Activated CD4-positive, alpha-beta T cell treated with anti-CD3 and anti-CD28 coated beads, Interleukin-2, amount 50 U/mL, for 48 hours (primary cell): ENCODE data around the gene CNOT2.
"Not testable (repeated sequence)": the region's sequence is repeated elsewhere in the genome, so short reads cannot be mapped to it uniquely, and the experiment has no call there.

Experiments used
- DNase-seq, 2 experiments: peaks; one replicate each; pipeline ENCODE4 v3.0.0-alpha.2; 2020

The CNOT2 gene

DNA sequence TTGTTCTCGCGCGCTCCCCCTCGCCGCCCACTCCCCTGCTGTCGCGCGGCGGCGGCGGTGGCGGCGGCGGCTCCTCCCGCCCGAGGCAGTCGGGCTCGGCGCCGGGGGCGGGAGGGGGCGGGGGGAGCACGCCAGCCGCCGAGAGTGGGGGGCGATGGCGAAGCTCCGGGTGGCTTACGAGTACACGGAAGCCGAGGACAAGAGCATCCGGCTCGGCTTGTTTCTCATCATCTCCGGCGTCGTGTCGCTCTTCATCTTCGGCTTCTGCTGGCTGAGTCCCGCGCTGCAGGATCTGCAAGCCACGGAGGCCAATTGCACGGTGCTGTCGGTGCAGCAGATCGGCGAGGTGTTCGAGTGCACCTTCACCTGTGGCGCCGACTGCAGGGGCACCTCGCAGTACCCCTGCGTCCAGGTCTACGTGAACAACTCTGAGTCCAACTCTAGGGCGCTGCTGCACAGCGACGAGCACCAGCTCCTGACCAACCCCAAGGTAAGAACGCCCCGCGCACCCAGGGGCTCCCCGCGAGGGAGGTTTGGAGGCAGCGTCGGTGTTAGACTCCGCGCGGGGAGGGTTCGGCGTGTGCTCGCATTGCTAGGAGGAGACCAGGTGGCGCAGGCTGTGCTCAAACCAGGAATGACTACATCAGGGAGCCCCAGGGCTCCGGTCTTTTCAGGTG is 123.5 kb downstream of the CNOT2 start:
- peak; percentile 50 to 58 for DNase-seq

DNA sequence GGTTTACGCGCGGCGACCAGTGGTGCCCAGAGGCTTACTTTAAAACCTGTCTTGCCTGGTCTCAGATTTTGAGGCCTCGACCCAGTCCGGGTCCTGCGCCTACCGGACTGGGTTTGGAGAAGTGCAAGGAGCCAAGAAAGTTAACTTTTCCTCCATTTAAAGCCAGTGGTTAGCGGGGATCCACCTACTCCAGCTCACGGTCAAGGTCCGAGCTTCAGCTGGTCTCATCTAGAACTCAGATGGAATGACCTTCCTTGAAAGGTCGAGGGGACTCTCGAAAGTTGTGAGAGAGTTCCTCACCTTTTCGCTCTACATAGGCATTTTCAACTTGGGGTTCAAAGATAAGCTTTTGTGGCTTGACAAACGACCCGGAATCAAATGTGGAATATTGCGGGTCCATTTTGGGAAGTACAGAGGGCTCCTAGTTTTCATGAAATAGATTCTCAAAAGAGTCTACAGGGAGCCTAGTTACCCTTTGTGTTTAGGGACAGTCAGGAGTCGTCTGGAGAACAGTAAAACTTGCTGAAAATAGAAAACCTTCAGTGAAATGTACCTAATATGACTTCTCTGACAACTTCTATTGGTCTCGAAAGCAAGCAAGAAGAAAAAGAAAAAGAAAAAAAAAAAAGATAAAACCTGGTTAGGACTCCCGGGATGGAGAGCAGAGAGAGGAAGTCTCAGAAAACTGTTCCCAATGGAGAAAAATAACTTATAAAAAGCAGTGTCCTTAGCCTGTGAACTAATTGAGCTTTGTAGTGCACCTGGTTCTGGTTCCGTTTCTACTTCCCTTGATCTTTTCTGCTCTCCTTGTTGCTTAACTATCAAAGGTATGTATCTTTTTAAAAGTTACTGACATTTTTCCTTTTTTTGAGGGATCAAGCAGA is 124.3 kb downstream of the CNOT2 start:
- no peak for DNase-seq

DNA sequence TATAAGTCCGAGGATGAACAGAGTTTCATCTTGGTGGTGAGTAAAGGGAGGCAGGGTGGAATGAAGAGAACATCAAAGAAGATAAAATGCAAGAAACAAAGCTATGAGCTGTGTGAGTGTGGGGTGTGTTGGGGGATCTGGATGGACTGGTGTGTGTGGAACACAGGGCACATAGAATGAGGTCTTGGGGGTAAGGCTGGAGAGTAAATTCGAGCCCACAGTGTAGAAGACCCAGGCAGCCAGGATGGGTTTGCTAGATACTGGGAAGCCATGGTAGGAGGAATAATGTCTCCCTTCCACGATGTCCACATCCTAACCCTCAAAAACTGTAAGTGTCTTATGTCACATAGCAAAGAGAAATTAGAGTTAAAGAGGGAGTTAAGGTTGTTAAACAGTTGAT is 129.6 kb downstream of the CNOT2 start:
- DNase-seq, result no peak

DNA sequence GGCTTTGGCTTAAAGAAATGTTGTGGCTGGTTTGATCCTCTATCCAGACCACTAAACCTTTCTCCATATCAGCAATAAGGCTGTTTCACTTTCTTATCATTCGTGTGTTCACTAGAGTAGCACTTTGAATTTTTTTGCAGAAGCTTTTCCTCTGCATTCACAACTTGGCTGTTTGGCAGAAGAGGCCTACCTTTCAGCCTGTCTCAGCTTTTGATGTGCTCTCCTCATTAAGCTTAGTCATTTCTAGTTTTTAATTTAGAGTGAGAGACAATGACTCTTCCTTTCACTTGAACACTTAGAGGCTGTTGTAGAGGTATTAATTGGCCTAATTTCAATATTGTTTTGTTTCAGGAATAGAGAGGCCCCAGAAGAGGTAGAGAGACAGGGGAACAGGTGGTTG is 136.6 kb downstream of the CNOT2 start:
- DNase-seq, result no peak

DNA sequence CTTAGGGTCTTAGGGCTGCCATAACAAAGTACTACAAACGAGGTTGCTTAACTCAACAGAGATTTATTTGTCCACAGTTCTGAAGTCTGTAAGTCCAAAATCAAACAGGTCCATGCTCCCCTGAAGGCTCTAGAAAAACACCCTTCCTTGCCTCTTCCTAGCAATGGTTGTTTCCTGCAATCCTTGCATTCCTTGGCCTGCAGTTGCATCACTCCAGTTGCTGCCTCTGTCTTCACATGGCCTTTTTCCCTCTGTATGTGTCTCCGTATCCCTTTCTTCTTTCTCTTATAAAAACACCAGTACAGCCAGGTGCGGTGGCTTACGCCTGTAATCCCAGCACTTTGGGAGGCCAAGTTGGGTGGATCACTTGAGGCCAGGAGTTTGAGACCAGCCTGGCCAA is 140.3 kb downstream of the CNOT2 start:
- no peak for DNase-seq

DNA sequence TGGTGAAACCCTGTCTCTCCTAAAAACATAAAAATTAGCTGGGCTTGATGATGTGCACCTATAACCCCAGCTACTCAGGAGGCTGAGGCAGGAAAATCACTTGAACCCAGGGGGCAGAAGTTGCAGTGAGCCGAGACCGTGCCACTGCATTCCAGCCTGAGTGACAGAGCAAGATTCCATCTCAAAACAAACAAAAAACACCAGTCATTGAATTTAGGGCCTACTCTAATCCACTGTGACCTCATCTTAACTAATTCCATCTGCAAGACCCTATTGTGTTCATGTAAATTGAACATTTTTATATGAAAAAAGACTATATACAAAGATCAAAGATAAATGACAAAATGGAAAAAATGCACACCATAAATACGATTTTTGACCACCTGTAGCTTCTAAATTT is 140.7 kb downstream of the CNOT2 start:
- no peak for DNase-seq

DNA sequence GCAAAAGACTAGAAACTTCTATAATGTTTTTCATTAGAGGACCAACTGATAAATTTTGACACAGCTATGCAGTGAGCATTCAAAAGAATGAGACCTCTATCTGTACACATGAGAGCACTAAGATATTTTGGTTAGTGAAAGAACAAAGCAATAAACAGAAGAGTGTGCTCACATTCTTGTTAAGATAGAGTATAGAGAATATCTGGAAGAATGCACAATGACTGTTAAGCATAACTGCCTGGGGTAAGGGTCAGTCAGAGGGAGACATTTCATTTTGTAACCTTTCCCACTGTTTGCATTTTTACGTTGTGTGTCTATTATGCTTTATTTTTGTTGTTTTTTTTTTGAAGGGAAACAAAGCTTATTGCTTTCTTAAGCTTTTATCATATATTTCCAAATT is 143.5 kb downstream of the CNOT2 start:
- DNase-seq, result no peak

DNA sequence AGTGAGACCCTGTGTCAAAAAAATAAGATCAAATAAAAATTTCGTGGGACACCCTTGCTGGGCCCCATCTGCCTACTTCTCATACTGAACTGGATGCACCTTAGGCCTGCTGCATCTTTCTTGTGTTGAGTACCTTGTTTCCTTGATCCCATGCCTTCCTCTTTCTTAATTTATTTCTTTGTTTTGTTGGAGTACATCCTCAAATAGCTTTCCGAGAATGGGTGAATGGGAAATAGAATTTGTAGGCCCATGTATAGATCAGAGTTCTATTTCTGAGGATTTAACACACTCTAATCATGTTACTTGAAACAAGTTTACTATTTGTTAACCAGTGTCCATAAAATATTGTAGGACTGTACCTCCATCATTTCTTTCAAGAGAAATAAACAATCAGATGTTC is 146.4 kb downstream of the CNOT2 start:
- no peak for DNase-seq

DNA sequence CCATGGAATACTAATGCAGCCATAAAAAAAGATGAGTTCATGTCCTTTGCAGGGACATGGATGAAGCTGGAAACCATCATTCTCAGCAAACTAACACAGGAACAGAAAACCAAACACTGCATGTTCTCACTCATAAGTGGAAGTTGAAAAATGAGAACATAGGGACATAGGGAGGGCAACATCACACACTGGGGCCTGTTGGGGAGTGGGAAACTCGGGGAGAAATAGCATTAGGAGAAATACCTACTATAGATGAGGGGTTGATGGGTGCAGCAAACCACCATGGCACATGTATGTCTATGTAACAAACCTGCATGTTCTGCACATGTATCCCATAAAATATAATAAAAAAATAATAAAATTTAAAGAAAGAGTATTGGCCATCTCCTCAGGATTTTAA is 149.4 kb downstream of the CNOT2 start:
- DNase-seq, result not testable (repeated sequence)

DNA sequence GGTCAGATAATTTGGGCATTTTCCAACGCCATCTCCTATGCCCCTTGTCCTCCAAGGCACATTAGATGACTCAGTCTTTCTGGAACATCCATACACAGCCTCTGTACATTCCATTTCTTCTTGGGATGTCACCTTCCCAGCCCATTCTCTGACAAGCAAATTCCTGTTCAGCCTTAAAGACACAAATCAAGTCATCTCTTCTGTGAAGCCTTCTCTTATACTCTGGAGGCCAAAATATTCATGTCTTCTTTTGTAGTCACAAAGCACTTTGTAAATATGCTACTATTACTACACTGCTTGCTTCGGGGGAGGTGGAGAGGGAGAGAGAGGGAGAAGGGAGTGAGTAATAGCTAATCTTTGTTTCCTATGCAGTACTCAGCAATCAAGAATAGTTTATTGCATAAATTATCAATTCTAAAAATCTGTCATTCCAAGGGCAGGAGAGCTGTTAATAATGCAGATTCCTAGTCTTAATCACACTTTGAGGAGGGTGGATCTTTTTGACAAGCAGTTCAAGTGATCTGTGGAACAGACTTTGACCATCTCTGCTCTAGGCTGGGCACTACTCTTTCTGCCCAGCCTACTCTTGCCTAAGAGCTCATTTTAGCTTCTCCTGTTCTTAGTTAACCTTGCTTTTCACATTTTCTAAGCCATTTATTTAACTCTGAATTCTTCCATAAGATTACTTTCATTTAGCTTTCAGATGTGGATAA is 150.7 kb downstream of the CNOT2 start:
- no peak for DNase-seq

DNA sequence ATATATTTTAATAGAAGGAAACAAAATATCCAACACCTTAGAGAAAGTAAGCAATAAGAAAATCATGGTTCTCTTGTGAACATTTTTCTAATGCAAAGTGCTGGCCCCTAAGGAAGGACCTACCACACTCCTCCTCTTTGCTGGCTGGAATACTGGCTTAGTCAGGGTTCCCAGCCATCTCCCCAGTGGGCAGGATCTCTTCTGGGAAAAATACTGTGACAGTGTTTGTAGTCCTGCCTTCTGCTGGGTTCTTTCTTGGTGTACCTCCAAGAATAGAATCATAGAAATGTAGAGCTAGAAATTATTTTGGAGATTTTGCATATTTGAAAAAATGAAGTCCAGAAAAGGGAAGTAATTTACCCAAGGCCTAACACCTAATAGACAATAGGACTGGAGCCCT is 154.8 kb downstream of the CNOT2 start:
- no peak for DNase-seq

DNA sequence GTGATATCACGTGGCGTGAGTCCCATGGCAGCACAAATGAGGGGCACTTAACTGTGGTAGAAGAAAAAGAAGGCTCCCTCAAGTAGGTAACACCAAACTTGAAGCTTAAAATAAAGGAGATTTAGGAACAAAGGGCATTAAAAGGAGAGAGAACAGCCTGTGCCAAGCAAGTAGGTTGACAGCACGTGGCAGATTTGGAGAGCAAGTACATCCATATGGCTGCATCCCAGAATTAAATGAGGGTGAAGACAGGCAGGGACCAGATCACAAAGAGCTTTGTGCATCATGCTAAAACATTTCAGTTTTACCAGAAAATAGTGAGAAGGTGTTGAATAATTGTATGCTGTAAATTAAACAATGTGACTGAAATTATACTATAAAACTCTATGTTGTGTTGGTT is 155.6 kb downstream of the CNOT2 start:
- DNase-seq, result no peak

DNA sequence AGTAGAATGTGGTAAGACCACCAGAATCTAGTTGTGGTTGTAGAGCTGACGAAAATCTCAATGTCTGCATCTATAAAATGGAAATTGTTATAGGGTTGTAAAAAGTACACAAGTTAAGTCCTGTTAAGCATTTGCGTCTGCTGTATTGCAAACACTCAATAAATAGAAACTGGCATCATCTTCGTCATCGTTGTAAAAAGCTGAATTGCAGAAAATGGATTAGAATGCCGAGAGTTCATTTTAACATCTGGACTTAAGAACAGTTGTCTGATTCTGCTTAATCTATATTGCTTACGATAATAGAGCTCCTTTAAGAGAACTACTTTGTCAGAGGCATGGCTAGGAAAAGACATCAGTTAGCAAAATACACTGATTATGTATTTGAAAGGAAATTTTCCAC is 156.1 kb downstream of the CNOT2 start:
- DNase-seq, result no peak

DNA sequence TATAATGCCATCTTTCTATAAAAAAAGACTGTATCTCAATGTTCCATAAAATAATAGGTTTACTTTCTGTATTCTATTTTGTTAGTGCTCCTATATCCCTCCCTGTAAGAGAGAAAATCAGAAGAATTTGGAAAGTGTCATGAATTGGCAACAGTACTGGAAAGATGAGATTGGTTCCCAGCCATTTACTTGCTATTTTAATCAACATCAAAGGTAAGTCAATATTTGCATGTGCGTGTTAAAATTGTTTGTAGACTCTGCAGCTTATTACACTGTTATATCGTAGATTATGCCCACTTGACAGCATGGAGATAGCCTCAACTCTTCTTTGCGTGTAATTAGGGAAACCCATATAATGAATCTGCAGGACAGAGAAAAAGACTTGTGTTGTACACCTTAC is 156.9 kb downstream of the CNOT2 start:
- no peak for DNase-seq

DNA sequence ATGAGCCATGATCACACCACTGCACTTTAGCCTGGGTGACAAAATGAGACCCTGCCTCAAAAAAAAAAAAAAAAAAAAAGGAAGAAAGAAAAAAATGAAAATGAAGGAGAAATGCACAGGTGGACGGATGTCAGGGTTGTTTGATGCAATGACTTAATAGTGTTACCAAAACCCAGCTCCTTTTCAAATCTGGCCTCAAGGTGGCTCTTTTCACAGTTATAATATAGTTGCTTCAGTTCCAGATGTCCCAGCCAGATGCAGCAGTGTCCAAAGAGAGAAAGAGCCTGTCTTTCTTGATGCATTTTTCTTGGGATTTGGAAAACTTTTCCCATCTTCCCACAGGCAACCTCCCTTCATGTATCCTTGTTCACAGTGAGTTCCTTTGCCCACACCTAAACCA is 159.4 kb downstream of the CNOT2 start:
- DNase-seq, result no peak

DNA sequence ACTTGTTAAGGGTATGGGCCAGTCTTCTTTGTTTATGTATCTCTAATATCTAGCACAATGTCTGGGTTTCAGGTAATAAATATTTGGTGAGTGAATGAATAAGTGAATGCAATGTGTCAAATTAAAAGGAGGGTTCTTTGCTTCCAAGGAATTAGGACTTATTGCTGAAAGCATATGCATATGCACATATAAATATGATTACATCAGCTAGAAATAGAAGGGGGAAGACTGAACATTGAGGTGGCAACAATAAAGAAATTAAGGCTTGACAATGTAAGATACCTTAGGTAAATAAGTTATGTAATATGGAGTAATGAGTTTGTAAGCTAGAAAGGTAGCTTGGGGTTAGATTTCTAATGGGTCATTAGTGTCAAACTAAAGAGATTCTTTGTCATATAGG is 160.6 kb downstream of the CNOT2 start:
- DNase-seq, result no peak
